GM12891 (cell line): ENCODE measurements around the gene BCL7A. TPM values are rescaled to one million over a fixed set of nuclear protein-coding genes. Genes with fewer than 3 reads are reported as not detected.
A peak's percentile ranks its signal among the peaks of the same experiment; 100 is the strongest.

Source experiments
- DNase-seq: peaks from one replicate; pipeline ENCODE4 v3.0.0; 2011; ENCODE audit warnings: low spot score; ENCODE audit not compliant: insufficient read length
- FAIRE-seq: peaks from 2 replicates; lab custom pipeline; 2011; peaks lifted over from hg19 to GRCh38; lab: Jason Lieb, UNC
- PAX5 ChIP-seq: IDR thresholded peaks from 2 replicates; pipeline ENCODE4 v1.6.1; 2011; ENCODE audit warnings: low read length, moderate library complexity, mild to moderate bottlenecking; ENCODE audit not compliant: insufficient read depth, severe bottlenecking
- POLR2A ChIP-seq: IDR thresholded peaks from 2 replicates; pipeline ENCODE4 v1.6.1; 2011; ENCODE audit warnings: low read depth, low read length, control low read depth
- POLR2AphosphoS5 ChIP-seq: IDR thresholded peaks from 2 replicates; pipeline ENCODE4 v1.6.1; 2011; ENCODE audit warnings: low read depth, low read length, control low read depth
- POU2F2 ChIP-seq: IDR thresholded peaks from 2 replicates; pipeline ENCODE4 v1.6.1; 2011; ENCODE audit warnings: low read depth, mild to moderate bottlenecking, control low read depth, low read length, moderate library complexity
- SPI1 ChIP-seq: IDR thresholded peaks from 2 replicates; pipeline ENCODE4 v1.6.1; 2011; ENCODE audit warnings: low read depth, low read length, control low read depth
- TAF1 ChIP-seq: IDR thresholded peaks from 2 replicates; pipeline ENCODE4 v1.6.1; 2011; ENCODE audit warnings: low read depth, low read length, control low read depth
- polyA plus RNA-seq: library from polyadenylated mRNA; unstranded; fragments of >200 nt; gene quantifications from one replicate; pipeline ENCODE4 v1.2.1, GENCODE V29; 2012; ENCODE audit warnings: low read depth, missing spikeins, inconsistent platforms; ENCODE audit not compliant: missing spikeins

BCL7A gene
- 5.2 TPM for polyA plus RNA-seq

DNA sequence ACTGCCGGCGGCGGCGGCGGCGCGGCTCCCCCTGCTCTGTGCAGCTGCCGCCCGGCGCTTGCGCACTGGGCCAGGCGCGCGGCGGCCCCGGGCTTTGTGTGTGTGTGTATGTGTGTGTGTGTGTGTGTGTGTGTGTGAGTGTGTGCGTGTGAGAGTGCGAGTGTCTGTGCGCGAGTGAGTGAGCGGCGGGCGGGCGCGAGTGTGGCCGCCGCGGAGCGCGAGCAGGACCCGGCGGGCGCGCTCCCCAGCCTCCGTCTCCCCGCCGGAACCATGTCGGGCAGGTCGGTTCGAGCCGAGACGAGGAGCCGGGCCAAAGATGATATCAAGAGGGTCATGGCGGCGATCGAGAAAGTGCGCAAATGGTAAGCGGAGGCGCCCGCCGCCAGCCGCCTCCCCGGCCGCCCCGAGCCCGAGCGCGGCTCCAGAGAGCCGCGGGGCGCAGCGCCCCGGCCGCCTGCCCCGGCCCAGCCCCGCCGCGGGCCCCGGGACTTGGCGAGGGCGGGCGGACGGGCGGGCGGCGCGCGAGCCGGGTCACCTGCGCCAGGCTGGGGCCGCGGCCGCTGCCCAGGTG, at the start of gene BCL7A:
Gene BCL7A (plus strand): TSS at position 63 of the 571 bp plus-strand sequence. CDS start 208 bp downstream, at position 271.
- TF ChIP-seq POLR2AphosphoS5 (no peak), POU2F2 (no peak), SPI1 (no peak), POLR2A (no peak), TAF1 (no peak), PAX5 (no peak)
- DNase-seq (no peak), FAIRE-seq (peak; percentile 74)

- FAIRE-seq (no peak), DNase-seq (no peak)
- TF ChIP-seq POU2F2 (no peak), SPI1 (no peak), POLR2AphosphoS5 (no peak), PAX5 (no peak), TAF1 (no peak), POLR2A (no peak)
Measured at GRCh38 chr12:121974026-121974985, 47.4 kb upstream of the BCL7A start.

DNA sequence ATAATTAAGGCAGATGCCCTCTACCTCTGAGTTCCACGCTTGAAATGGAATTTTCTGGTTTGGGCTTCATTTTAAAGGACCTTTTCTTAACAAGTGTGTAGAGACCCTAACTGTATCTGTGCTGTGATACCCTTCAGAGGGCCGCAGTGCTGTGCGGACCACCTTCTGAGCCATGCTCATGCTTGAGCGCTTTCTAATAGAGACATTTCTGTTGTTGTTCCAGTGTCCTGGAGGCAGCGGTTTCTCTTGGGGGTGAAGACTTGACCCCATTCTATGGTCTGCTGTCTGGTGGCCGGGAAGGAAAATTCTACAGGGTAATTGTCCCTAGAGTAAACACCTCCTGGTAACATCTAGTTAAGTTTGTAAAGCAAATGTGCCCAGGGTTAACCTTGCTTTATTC, 46.7 kb upstream of the BCL7A start:
- TF ChIP-seq SPI1 (no peak), POLR2A (no peak), PAX5 (no peak), TAF1 (no peak), POLR2AphosphoS5 (no peak), POU2F2 (no peak)
- FAIRE-seq, result no peak
- no peak for DNase-seq

DNA sequence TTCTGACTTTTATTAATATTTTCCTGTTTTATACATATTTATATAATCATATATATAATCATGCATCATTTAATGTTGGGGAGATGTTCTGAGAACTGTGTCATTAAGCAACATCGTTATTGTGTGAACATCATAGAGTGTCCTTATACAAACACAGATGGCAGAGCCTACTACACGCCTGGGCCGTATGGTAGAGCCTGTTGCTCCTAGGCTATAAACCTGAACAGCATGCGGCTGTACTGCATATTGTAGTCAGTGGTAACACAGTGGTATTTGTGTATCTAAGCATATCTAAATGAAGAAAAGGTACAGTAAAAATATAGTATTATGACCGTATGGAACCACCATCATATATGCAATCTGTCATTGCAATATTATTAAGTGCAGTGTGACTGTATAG, 44.7 kb upstream of the BCL7A start:
- FAIRE-seq, result no peak
- no peak for DNase-seq
- TF ChIP-seq PAX5 (no peak), POLR2AphosphoS5 (no peak), POU2F2 (no peak), SPI1 (no peak), TAF1 (no peak), POLR2A (no peak)

DNA sequence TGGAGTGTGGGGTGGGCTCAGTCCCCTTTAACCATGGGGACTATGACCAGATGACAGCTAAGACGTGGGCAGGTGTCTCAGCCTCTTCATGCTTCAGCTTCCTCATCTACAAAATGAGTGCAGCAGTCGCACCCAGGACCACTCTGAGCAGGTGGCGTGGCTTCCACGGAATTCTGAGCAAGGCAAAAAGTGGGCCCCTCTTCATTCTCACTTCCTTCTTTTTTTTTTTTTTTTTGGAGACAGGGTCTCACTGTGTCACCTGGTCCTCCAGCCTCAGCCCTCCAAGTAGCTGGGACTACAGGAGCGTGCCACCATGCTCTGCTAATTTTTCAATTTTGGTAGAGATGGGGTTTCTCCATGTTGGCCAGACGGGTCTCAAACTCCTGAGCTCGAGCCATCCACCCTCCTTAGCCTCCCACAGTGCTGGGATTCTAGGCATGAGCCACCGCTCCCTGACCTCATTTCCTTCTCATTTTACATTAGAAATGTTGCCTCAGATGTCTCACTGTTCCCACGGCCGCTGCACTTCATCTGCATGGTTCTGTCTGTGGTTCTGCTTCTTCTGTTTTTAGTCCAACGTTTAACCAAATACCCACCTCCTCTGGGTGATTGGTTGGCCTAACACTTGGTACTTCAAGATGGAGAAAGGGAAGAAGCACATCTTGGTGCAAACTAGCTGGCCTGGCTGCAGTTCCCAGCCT, 41.3 kb upstream of the BCL7A start:
- FAIRE-seq (peak; percentile 87), DNase-seq (peak; percentile 36)
- TF ChIP-seq POU2F2, result no peak
- peak; percentile 91 for TF ChIP-seq SPI1
- TF ChIP-seq POLR2A, result no peak
- no peak for TF ChIP-seq PAX5
- TF ChIP-seq POLR2AphosphoS5, result no peak

DNA sequence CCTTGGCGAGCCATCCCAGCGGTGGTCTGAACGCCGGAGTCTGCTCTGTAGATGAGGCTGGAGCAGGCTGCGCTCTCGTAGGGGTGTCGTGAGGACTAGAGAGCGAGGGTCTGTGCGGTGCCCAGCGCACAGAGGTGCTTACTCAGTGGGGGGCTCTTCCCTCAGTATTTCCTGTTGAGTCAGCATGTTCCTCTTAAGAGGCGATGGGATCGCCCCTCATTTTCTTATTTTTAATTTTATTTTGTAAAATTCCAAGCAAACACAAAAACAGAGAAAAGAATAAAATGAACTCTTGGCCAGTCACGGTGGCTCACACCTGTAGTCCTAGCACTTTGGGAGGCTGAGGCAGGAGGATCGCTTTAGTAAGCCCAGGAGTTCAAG, 40.8 kb upstream of the BCL7A start:
- DNase-seq (no peak), FAIRE-seq (no peak)
- TF ChIP-seq TAF1 (no peak), POU2F2 (no peak), PAX5 (no peak), SPI1 (no peak)

DNA sequence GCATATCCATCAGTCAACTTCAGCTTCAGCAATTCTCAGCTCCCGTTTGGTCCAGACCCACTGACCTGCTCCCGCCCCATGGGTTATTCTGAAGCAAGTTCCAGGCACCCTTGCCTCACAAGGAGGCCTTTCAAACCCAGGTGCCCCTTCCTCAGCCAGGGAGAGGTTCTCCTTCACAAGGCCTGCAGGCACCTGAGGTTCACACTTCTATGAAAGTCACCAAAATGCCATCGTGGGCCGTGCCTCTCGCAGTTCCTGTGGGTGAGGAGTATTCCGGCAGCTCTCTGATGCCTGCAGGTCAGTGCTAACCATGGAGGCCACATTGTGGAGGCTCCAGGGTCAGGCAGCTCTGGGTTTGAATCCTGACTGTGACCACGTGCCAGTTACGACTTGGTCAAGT, 40.2 kb upstream of the BCL7A start:
- TF ChIP-seq TAF1, result no peak
- TF ChIP-seq SPI1, result no peak
- TF ChIP-seq PAX5, result no peak
- TF ChIP-seq POU2F2, result no peak
- no peak for TF ChIP-seq POLR2AphosphoS5
- TF ChIP-seq POLR2A, result no peak
- FAIRE-seq (no peak), DNase-seq (no peak)

- no peak for TF ChIP-seq SPI1
- no peak for TF ChIP-seq POU2F2
- no peak for TF ChIP-seq PAX5
- no peak for TF ChIP-seq POLR2A
- TF ChIP-seq TAF1, result no peak
- TF ChIP-seq POLR2AphosphoS5, result no peak
- DNase-seq (no peak), FAIRE-seq (no peak)
Measured at GRCh38 chr12:121982950-121983349, 38.7 kb upstream of the BCL7A start.

GRCh38 chr12:121983536-121984210, 38.0 kb upstream of the BCL7A start:
- FAIRE-seq (peak; percentile 16), DNase-seq (no peak)
- TF ChIP-seq POLR2A, result no peak
- TF ChIP-seq POLR2AphosphoS5, result no peak
- no peak for TF ChIP-seq POU2F2
- no peak for TF ChIP-seq TAF1
- TF ChIP-seq PAX5, result no peak
- TF ChIP-seq SPI1, result no peak
